K562 (cell line): ENCODE results near the gene DOCK3. TPM values are rescaled to one million over a fixed set of nuclear protein-coding genes. Genes with fewer than 3 reads are reported as not detected.

Source experiments
- ATAC-seq: fragments of 200-7000 bp; cut with Tn5 transposase; 3 replicates; pipeline ENCODE4 v1.9.1; 2020; ENCODE audit warnings: moderate library complexity
- BruUV-seq: library from RNA; stranded (reverse); fragments of 400-500 nt; replicated peaks from 2 replicates; lab custom pipeline; 2021; lab: Mats Ljungman, UMichigan
- CTCF ChIA-PET: fragments of 300-600 bp; formaldehyde crosslinking; extraction: SDS; loops from one replicate; lab custom pipeline; 2021; ENCODE audit warnings: low intra/inter-chr PET ratio; lab: Yijun Ruan, JAX
- POLR2A ChIA-PET: fragments of 300-600, 350-650 bp; sonication (Branson Sonifier 250); formaldehyde crosslinking; extraction: SDS; loops from one replicate; lab custom pipeline; 2021; ENCODE audit warnings: antibody characterized with exemption, inconsistent platforms; lab: Yijun Ruan, JAX
- DNase-seq, 4 experiments: peaks; one replicate each; pipeline versions ENCODE4 v3.0.0 to v3.0.0-alpha.2; 2011 to 2018; ENCODE audit warnings: low spot score in 3 of 4, mixed read lengths in 3 of 4; ENCODE audit errors: extremely low read depth in 1 of 4
- FAIRE-seq: peaks from 2 replicates; lab custom pipeline; 2011; peaks lifted over from hg19 to GRCh38; lab: Jason Lieb, UNC
- H2AFZ ChIP-seq: 2 replicates; pipeline ENCODE4 v1.6.0; 2011; ENCODE audit warnings: low read depth, low read length, control low read depth, inconsistent platforms
- H3K27ac ChIP-seq: fragments of 200-600 bp; 3 replicates; pipeline ENCODE4 v1.8.0; 2011; ENCODE audit warnings: low read depth, mild to moderate bottlenecking, control low read depth, inconsistent platforms, low read length, moderate library complexity, mixed read lengths; ENCODE audit errors: extremely low read depth
- H3K27me3 ChIP-seq, 2 experiments: fragments of 300-600 bp in 1 of 2; 2 replicates in 1 of 2; 3 replicates in 1 of 2; pipeline versions ENCODE4 v1.6.0 to v1.8.0; 2011; ENCODE audit warnings: inconsistent platforms in 2 of 2, low read length in 2 of 2, mild to moderate bottlenecking in 1 of 2, mixed read lengths in 1 of 2, moderate library complexity in 1 of 2; ENCODE audit not compliant: control insufficient read depth in 2 of 2, insufficient read depth in 2 of 2
- H3K36me3 ChIP-seq: fragments of 300-600 bp; 3 replicates; pipeline ENCODE4 v1.8.0; 2011; ENCODE audit warnings: mild to moderate bottlenecking, low read length, inconsistent platforms; ENCODE audit not compliant: control insufficient read depth, insufficient read depth
- H3K4me1 ChIP-seq, 2 experiments: fragments of 200-600 bp in 1 of 2; replicated peaks in 1 of 2; 2 replicates in 1 of 2; 3 replicates in 1 of 2; pipeline versions ENCODE4 v1.5.1 to v1.8.0; 2011; ENCODE audit warnings: inconsistent platforms in 2 of 2, low read length in 2 of 2, mild to moderate bottlenecking in 1 of 2, mixed read lengths in 1 of 2, moderate library complexity in 1 of 2; ENCODE audit not compliant: control insufficient read depth in 2 of 2, insufficient read depth in 2 of 2
- H3K4me2 ChIP-seq: 2 replicates; pipeline ENCODE4 v1.6.1; 2011; ENCODE audit warnings: low read length, control low read depth, inconsistent platforms, mixed read lengths; ENCODE audit not compliant: insufficient read depth
- H3K4me3 ChIP-seq: fragments of 200-600 bp; sonication (generic), shearing (Covaris generic); 2 replicates; pipeline ENCODE4 v1.5.1; 2016; ENCODE audit warnings: control low read depth, inconsistent platforms
- H3K79me2 ChIP-seq: fragments of 200-600 bp; 3 replicates; pipeline ENCODE4 v1.8.0; 2011; ENCODE audit warnings: low read length, inconsistent platforms; ENCODE audit not compliant: control insufficient read depth, insufficient read depth
- H3K9ac ChIP-seq, 2 experiments: 2 replicates each; pipeline versions ENCODE4 v1.6.0 to v1.6.1; 2011; ENCODE audit warnings: low read depth in 2 of 2, low read length in 2 of 2, control low read depth in 1 of 2, inconsistent platforms in 1 of 2, mild to moderate bottlenecking in 1 of 2, mixed read lengths in 1 of 2; ENCODE audit not compliant: insufficient read depth in 1 of 2
- H3K9me1 ChIP-seq: one replicate; pipeline ENCODE4 v1.6.0; 2011; ENCODE audit warnings: inconsistent platforms, mild to moderate bottlenecking, low read length, moderate library complexity; ENCODE audit not compliant: control insufficient read depth, insufficient read depth
- H3K9me3 ChIP-seq: replicated peaks from 2 replicates; pipeline ENCODE4 v1.5.1; 2011; ENCODE audit warnings: low read depth, low read length, inconsistent platforms; ENCODE audit not compliant: control insufficient read depth, insufficient read depth
- H4K20me1 ChIP-seq: replicated peaks from 2 replicates; pipeline ENCODE4 v1.6.1; 2011; ENCODE audit warnings: low read length, inconsistent platforms, mixed read lengths; ENCODE audit not compliant: control insufficient read depth, insufficient read depth
- ATF3 ChIP-seq, 2 experiments: fragments of 450-650 bp in 1 of 2; sonication (generic) in 1 of 2; formaldehyde crosslinking in 1 of 2; IDR thresholded peaks in 1 of 2; conservative IDR thresholded peaks in 1 of 2; 2 replicates each; pipeline versions ENCODE4 v1.6.1 to v1.8.1; 2016 to 2023; ENCODE audit warnings: mild to moderate bottlenecking in 2 of 2, moderate library complexity in 2 of 2, inconsistent platforms in 1 of 2, missing genetic modification reagents in 1 of 2
- ELF4 ChIP-seq: fragments of 450-650 bp; formaldehyde crosslinking; IDR thresholded peaks from 2 replicates; pipeline ENCODE4 v1.4.0; 2022; ENCODE audit warnings: missing genetic modification characterization
- GTF3C2 ChIP-seq: IDR thresholded peaks from 3 replicates; pipeline ENCODE4 v1.6.1; 2011; ENCODE audit warnings: borderline replicate concordance, mild to moderate bottlenecking, moderate library complexity; ENCODE audit not compliant: insufficient read length; ENCODE audit errors: extremely low read depth
- HNRNPLL ChIP-seq: fragments of 200-400 bp; formaldehyde crosslinking; IDR thresholded peaks from 2 replicates; pipeline ENCODE4 v1.6.1; 2017; ENCODE audit warnings: low read length, low read depth, mild to moderate bottlenecking; ENCODE audit not compliant: poor library complexity, severe bottlenecking
- HNRNPUL1 ChIP-seq: fragments of 200-400 bp; formaldehyde crosslinking; IDR thresholded peaks from 2 replicates; pipeline ENCODE4 v1.6.1; 2017; ENCODE audit warnings: low read length
- ILF3 ChIP-seq: fragments of 450-650 bp; IDR thresholded peaks from 2 replicates; pipeline ENCODE4 v1.6.1; 2018; ENCODE audit warnings: antibody characterized with exemption, mild to moderate bottlenecking, moderate library complexity, borderline replicate concordance
- MTA2 ChIP-seq: fragments of 450-650 bp; IDR thresholded peaks from 2 replicates; pipeline ENCODE4 v1.6.1; 2016; ENCODE audit warnings: low read depth
- RBM25 ChIP-seq: fragments of 200-400 bp; formaldehyde crosslinking; IDR thresholded peaks from 2 replicates; pipeline ENCODE4 v1.6.1; 2018; ENCODE audit warnings: low read length, low read depth, moderate library complexity; ENCODE audit not compliant: severe bottlenecking
- ZKSCAN1 ChIP-seq: fragments of 150-350 bp; IDR thresholded peaks from 2 replicates; pipeline ENCODE4 v1.6.1; 2016; ENCODE audit warnings: low read depth, low read length
- ZNF121 ChIP-seq: sonication (generic); formaldehyde crosslinking; conservative IDR thresholded peaks from 2 replicates; pipeline ENCODE4 v1.8.0; 2022; ENCODE audit warnings: missing genetic modification reagents
- WGBS: fragments of 100-300 bp; shearing (Covaris generic); methylation state at CpG from one replicate; pipeline ENCODE4 v1.1.6; 2016; ENCODE audit warnings: low coverage, mixed read lengths; ENCODE audit not compliant: insufficient coverage; ENCODE audit errors: missing lambda C conversion rate; 5-methylcytosine and 5-hydroxymethylcytosine counted together
- in situ Hi-C: fragments of 300-500 bp; cut with MboI; formaldehyde crosslinking; loops from 4 replicates; pipeline ENCODE4 v1.15.0; 2018; ENCODE audit warnings: inconsistent platforms, mixed read lengths
- intact Hi-C: fragments of 100-400 bp; cut with micrococcal nuclease; formaldehyde crosslinking; loops from 2 replicates; pipeline ENCODE4 v1.14.2; 2022
- polyA plus RNA-seq, 8 experiments: library from polyadenylated mRNA; depleted of rRNA in 4 of 8; stranded (reverse) in 5 of 8; unstranded in 3 of 8; fragments of >200 nt; fragmentation: Nextera tagmentation in 2 of 8; fragmentation: Illumina TruSeq in 1 of 8; extraction: Ambion mirVana in 2 of 8; extraction: Trizol in 1 of 8; gene quantifications; 2 replicates each; pipeline versions ENCODE4 v1.2.1 to v1.2.3, GENCODE V29; 2011 to 2014; ENCODE audit warnings: inconsistent platforms in 1 of 8, missing spikeins in 1 of 8
- total RNA-seq, 7 experiments: library from RNA; depleted of rRNA in 6 of 7; stranded (reverse); fragments of >200 nt in 6 of 7; fragmentation: Illumina TruSeq in 2 of 7; extraction: Trizol in 2 of 7; gene quantifications; 2 replicates each; pipeline versions ENCODE4 v1.2.1 to v1.2.3, GENCODE V29; 2011 to 2021; ENCODE audit warnings: low replicate concordance in 1 of 7
- TF ChIP-seq, protein P1 (sequence below): sonication (generic); formaldehyde crosslinking; IDR thresholded peaks from 2 replicates; pipeline ENCODE4 v1.8.1; 2023; ENCODE audit warnings: mild to moderate bottlenecking, missing genetic modification reagents
- TF ChIP-seq, protein P2 (sequence below): sonication (generic); formaldehyde crosslinking; IDR thresholded peaks from 2 replicates; pipeline ENCODE4 v1.8.0; 2022; ENCODE audit warnings: mild to moderate bottlenecking, missing genetic modification reagents
- TF ChIP-seq, protein P3 (sequence below): fragments of 450-650 bp; formaldehyde crosslinking; conservative IDR thresholded peaks from 2 replicates; pipeline ENCODE4 v1.4.0; 2022; ENCODE audit warnings: mild to moderate bottlenecking, missing genetic modification characterization

DOCK3 gene
- total and polyA plus RNA-seq, 9 of the 15 experiments (the other 6 are each of a cell fraction or from before 2014, with no cell fraction given), result under 0.01 to 0.03 (median 0.01) TPM; not detected in 4

DNA sequence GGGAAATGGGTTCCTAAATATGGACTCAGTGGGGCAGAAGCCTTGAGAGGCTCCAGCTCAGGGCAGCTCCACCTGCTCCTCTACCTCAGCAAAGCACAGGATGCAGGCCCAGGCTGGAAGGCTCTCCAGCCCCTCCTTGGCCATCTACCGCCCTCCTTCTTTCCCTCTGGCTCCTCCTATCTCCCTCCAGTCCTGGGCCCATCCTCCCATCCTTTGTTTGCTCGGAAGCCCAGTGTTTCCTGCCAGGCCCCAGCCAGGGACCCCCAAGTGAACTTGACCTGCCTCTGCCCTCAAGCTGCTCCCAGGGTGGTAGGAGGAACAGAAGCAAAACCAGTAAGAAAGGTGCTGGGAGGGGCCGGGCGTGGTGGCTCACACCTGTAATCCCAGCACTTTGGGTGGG is 37.7 kb upstream of the DOCK3 start (continued):
- no peak for TF ChIP-seq ATF3 (IDR thresholded peaks at IDR 0.05)
- no peak for TF ChIP-seq ATF3 (CRISPR knock-in tag; conservative IDR thresholded peaks at IDR 0.05)
- TF ChIP-seq, protein P1, sequence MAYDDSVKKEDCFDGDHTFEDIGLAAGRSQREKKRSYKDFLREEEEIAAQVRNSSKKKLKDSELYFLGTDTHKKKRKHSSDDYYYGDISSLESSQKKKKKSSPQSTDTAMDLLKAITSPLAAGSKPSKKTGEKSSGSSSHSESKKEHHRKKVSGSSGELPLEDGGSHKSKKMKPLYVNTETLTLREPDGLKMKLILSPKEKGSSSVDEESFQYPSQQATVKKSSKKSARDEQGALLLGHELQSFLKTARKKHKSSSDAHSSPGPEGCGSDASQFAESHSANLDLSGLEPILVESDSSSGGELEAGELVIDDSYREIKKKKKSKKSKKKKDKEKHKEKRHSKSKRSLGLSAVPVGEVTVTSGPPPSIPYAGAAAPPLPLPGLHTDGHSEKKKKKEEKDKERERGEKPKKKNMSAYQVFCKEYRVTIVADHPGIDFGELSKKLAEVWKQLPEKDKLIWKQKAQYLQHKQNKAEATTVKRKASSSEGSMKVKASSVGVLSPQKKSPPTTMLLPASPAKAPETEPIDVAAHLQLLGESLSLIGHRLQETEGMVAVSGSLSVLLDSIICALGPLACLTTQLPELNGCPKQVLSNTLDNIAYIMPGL, result no peak
- TF ChIP-seq ILF3, result no peak
- TF ChIP-seq RBM25, result no peak
- TF ChIP-seq ZNF121 (CRISPR knock-in tag), result no peak

DNA sequence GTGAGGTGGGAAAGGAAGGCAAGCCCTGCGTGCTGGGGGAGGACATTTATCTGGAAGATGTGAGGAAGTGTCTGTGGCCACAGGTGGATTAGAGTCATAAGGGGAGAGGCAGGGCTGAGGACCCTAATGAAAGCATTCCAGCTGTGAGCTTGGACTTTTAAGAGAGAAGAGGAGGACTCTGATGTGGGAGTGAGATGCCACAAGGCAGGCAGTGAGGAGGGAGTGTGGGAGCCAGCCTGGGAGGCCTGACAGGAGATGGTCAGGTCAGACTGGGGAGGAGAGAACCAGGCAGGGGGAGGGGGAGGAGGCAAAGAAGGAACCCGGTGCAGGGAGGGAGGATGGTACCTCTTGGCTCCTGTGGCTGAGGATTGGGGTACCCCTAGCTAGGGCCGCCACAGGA is 36.8 kb upstream of the DOCK3 start:
- Histone ChIP-seq H4K20me1 (peaks cover 10% of the 10 kb centered on the region; the same call in 1 of the 2 replicates), H3K4me3 (no peak overlapping the region), H3K4me2 (no peak overlapping the region), H3K79me2 (no peaks in the 10 kb centered on the region; the same call in 1 of the 3 replicates), H3K27me3 (no peaks in the 10 kb centered on the region), H3K36me3 (peaks cover 32% of the 10 kb centered on the region; the same call in 2 of the 3 replicates), H3K9me3 (no peaks in the 10 kb centered on the region), H2AFZ (no peak overlapping the region), H3K4me1 (no peaks in the 10 kb centered on the region; a peak in 1 of 5 replicates), H3K27ac (no peak overlapping the region), H3K9ac (no peak overlapping the region), H3K9me1 (peaks cover 5% of the 10 kb centered on the region)
- POLR2A ChIA-PET, result interaction anchor here (0.6 kb wide), 1 partner anchor 141 kb away, joined by 3 read pairs; no protein-coding TSS in a partner anchor
- no peak for FAIRE-seq
- DNase-seq, result no peak
- no TSS peak for BruUV-seq
- intact Hi-C loops, result no loop called here
- WGBS, result 14% methylated on average over 1 of the region's 3 CpGs
- CTCF ChIA-PET, result no interaction called here
- in situ Hi-C loops, result loop anchor here (25.0 kb wide), 1 partner anchor 1049 kb away; no protein-coding TSS in a partner anchor
- ATAC-seq, result no peak
- no peak for TF ChIP-seq GTF3C2
- TF ChIP-seq, protein P2, sequence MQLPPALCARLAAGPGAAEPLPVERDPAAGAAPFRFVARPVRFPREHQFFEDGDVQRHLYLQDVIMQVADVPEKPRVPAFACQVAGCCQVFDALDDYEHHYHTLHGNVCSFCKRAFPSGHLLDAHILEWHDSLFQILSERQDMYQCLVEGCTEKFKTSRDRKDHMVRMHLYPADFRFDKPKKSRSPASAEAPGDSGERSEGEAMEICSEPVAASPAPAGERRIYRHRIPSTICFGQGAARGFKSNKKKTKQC (CRISPR knock-in tag), result no peak
- TF ChIP-seq HNRNPUL1, result no peak
- TF ChIP-seq ZKSCAN1, result no peak
- TF ChIP-seq HNRNPLL, result no peak
- TF ChIP-seq ELF4 (CRISPR knock-in tag), result no peak
- no peak for TF ChIP-seq MTA2
- TF ChIP-seq, protein P3, sequence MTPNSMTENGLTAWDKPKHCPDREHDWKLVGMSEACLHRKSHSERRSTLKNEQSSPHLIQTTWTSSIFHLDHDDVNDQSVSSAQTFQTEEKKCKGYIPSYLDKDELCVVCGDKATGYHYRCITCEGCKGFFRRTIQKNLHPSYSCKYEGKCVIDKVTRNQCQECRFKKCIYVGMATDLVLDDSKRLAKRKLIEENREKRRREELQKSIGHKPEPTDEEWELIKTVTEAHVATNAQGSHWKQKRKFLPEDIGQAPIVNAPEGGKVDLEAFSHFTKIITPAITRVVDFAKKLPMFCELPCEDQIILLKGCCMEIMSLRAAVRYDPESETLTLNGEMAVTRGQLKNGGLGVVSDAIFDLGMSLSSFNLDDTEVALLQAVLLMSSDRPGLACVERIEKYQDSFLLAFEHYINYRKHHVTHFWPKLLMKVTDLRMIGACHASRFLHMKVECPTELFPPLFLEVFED, result no peak
